GM23338 (cell line): Measurements from ENCODE around the gene CRP. TPM values are rescaled to one million over a fixed set of nuclear protein-coding genes. Genes with fewer than 3 reads are reported as not detected.

ENCODE experiments used
- ATAC-seq: fragments of 200-7000 bp; cut with Tn5 transposase; 3 replicates; pipeline ENCODE4 v1.9.1; 2020
- DNase-seq: peaks from one replicate; pipeline ENCODE4 v3.0.0-alpha.2; 2015; ENCODE audit warnings: low spot score
- H2AFZ ChIP-seq: fragments of 200-600 bp; sonication (generic); 2 replicates; pipeline ENCODE4 v1.8.0; 2016; ENCODE audit warnings: antibody characterized with exemption, mild to moderate bottlenecking, moderate library complexity
- H3F3A ChIP-seq: fragments of 200-600 bp; sonication (generic); replicated peaks from 2 replicates; pipeline ENCODE4 v1.8.0; 2017; ENCODE audit warnings: antibody characterized with exemption, mixed run types, low read depth
- H3K27ac ChIP-seq: fragments of 200-600 bp; sonication (generic); 2 replicates; pipeline ENCODE4 v1.6.1; 2016; ENCODE audit warnings: low read depth
- H3K27me3 ChIP-seq: fragments of 200-600 bp; sonication (generic); 2 replicates; pipeline ENCODE4 v1.8.0; 2016; ENCODE audit warnings: mild to moderate bottlenecking, mixed run types, moderate library complexity; ENCODE audit not compliant: insufficient read depth
- H3K36me3 ChIP-seq: fragments of 200-600 bp; sonication (generic); 2 replicates; pipeline ENCODE4 v1.8.0; 2016; ENCODE audit warnings: mild to moderate bottlenecking; ENCODE audit not compliant: insufficient read depth
- H3K4me1 ChIP-seq: fragments of 200-600 bp; sonication (generic); 2 replicates; pipeline ENCODE4 v1.8.0; 2016; ENCODE audit warnings: mild to moderate bottlenecking, moderate library complexity; ENCODE audit not compliant: insufficient read depth
- H3K4me2 ChIP-seq: fragments of 200-600 bp; sonication (generic); 2 replicates; pipeline ENCODE4 v1.7.1; 2017; ENCODE audit warnings: mixed run types
- H3K4me3 ChIP-seq: fragments of 200-600 bp; sonication (generic); 2 replicates; pipeline ENCODE4 v1.6.1; 2016; ENCODE audit warnings: mixed run types
- H3K79me2 ChIP-seq: fragments of 200-600 bp; sonication (generic); replicated peaks from 2 replicates; pipeline ENCODE4 v1.8.0; 2017; ENCODE audit warnings: mild to moderate bottlenecking; ENCODE audit not compliant: insufficient read depth
- H3K9me2 ChIP-seq: fragments of 200-600 bp; sonication (generic); 2 replicates; pipeline ENCODE4 v1.8.0; 2017; ENCODE audit not compliant: insufficient read depth
- H4K20me1 ChIP-seq: fragments of 200-600 bp; sonication (generic); replicated peaks from 2 replicates; pipeline ENCODE4 v1.8.0; 2017; ENCODE audit warnings: mild to moderate bottlenecking; ENCODE audit not compliant: insufficient read depth
- H3K27ac Mint-ChIP-seq: 2 replicates; pipeline ENCODE4 v1.8.0; 2020; ENCODE audit warnings: inconsistent platforms, mild to moderate bottlenecking, moderate library complexity, mixed read lengths
- H3K27me3 Mint-ChIP-seq: 3 replicates; pipeline ENCODE4 v1.8.0; 2022; ENCODE audit warnings: low read depth, mild to moderate bottlenecking, moderate library complexity, mixed read lengths, inconsistent platforms; ENCODE audit not compliant: insufficient read depth, poor library complexity
- H3K36me3 Mint-ChIP-seq: 3 replicates; pipeline ENCODE4 v1.8.0; 2021; ENCODE audit warnings: low read depth, mild to moderate bottlenecking, inconsistent platforms, moderate library complexity, mixed read lengths
- H3K4me1 Mint-ChIP-seq: 3 replicates; pipeline ENCODE4 v1.8.0; 2020; ENCODE audit warnings: mild to moderate bottlenecking, inconsistent platforms, mixed read lengths
- H3K4me3 Mint-ChIP-seq: 3 replicates; pipeline ENCODE4 v1.8.0; 2021; ENCODE audit warnings: moderate library complexity, mild to moderate bottlenecking, inconsistent platforms, mixed read lengths
- H3K9me3 Mint-ChIP-seq: 3 replicates; pipeline ENCODE4 v1.8.0; 2020; ENCODE audit warnings: moderate library complexity, mild to moderate bottlenecking, inconsistent platforms, mixed read lengths
- EZH2 ChIP-seq: fragments of 200-600 bp; sonication (generic); IDR thresholded peaks from one replicate; pipeline ENCODE4 v1.8.0; 2017; ENCODE audit warnings: antibody characterized with exemption, mild to moderate bottlenecking, low read depth; ENCODE audit not compliant: unreplicated experiment
- EZH2phosphoT487 ChIP-seq: fragments of 200-600 bp; sonication (generic); IDR thresholded peaks from one replicate; pipeline ENCODE4 v1.8.1; 2018; ENCODE audit warnings: antibody characterized with exemption; ENCODE audit not compliant: unreplicated experiment
- JUNB ChIP-seq: IDR thresholded peaks from one replicate; pipeline ENCODE4 v1.6.1; 2016; ENCODE audit warnings: antibody characterized with exemption; ENCODE audit not compliant: unreplicated experiment
- NANOG ChIP-seq: IDR thresholded peaks from 2 replicates; pipeline ENCODE4 v1.6.1; 2016; ENCODE audit warnings: antibody characterized with exemption, borderline replicate concordance
- POLR2AphosphoS5 ChIP-seq: IDR thresholded peaks from 2 replicates; pipeline ENCODE4 v1.6.1; 2016; ENCODE audit warnings: antibody characterized with exemption, low read depth
- STAT1 ChIP-seq: IDR thresholded peaks from one replicate; pipeline ENCODE4 v1.6.1; 2016; ENCODE audit warnings: antibody characterized with exemption; ENCODE audit not compliant: unreplicated experiment
- ZNF114 ChIP-seq: fragments of 250-450 bp; sonication (Bioruptor Pico); IDR thresholded peaks from 2 replicates; pipeline ENCODE4 v1.5.0; 2020; ENCODE audit warnings: mild to moderate bottlenecking, moderate library complexity
- ZNF331 ChIP-seq: fragments of 250-450 bp; sonication (Bioruptor Pico); IDR thresholded peaks from 2 replicates; pipeline ENCODE4 v1.5.0; 2020; ENCODE audit warnings: low read depth, mild to moderate bottlenecking, moderate library complexity
- polyA plus RNA-seq: library from polyadenylated mRNA; unstranded; fragments of >200 nt; fragmentation: Nextera tagmentation; extraction: Ambion mirVana; gene quantifications from 2 replicates; pipeline ENCODE4 v1.2.1, GENCODE V29; 2016
- total RNA-seq: library from RNA; depleted of rRNA; stranded (reverse); fragments of >200 nt; shearing (Covaris generic); gene quantifications from 2 replicates; pipeline ENCODE4 v1.2.3, GENCODE V29; 2014
- TF ChIP-seq, protein P1 (sequence below): IDR thresholded peaks from one replicate; pipeline ENCODE4 v1.6.1; 2018; ENCODE audit warnings: antibody characterized with exemption; ENCODE audit not compliant: unreplicated experiment
- TF ChIP-seq, protein P2 (sequence below), 2 experiments: fragments of 200-600 bp in 1 of 2; sonication (generic) in 1 of 2; conservative IDR thresholded peaks; 2 replicates each; pipeline versions ENCODE4 v1.5.1 to v1.6.1; 2016 to 2017; ENCODE audit warnings: antibody characterized with exemption in 2 of 2, low read depth in 2 of 2, mild to moderate bottlenecking in 2 of 2, moderate library complexity in 1 of 2

Gene CRP
- total and polyA plus RNA-seq, 2 experiments from 2014 or later, result not detected

DNA sequence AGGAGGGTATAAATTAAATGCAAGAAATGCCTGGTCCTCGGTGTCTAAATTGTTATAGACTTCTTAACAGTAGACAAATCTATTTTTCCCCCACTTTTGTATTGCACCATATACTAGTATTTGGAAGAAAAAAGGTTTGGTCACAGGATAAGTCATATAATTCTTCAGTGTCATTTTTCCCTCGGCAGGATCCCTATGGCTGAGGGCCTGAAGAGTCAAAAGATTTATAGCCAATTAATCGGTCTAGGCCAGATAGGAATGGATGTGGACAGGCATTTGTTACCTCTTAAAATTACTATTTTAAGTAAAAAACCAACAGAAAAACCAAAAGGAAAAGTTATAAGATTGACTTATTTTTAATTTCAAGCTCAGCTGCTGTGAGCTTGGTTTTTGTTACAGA lies 45.6 kb downstream of the CRP start (continued):
- TF ChIP-seq EZH2phosphoT487 (no peak), EZH2 (no peak), NANOG (no peak), ZNF331 (no peak), JUNB (no peak), STAT1 (no peak)
- TF ChIP-seq, protein P1, sequence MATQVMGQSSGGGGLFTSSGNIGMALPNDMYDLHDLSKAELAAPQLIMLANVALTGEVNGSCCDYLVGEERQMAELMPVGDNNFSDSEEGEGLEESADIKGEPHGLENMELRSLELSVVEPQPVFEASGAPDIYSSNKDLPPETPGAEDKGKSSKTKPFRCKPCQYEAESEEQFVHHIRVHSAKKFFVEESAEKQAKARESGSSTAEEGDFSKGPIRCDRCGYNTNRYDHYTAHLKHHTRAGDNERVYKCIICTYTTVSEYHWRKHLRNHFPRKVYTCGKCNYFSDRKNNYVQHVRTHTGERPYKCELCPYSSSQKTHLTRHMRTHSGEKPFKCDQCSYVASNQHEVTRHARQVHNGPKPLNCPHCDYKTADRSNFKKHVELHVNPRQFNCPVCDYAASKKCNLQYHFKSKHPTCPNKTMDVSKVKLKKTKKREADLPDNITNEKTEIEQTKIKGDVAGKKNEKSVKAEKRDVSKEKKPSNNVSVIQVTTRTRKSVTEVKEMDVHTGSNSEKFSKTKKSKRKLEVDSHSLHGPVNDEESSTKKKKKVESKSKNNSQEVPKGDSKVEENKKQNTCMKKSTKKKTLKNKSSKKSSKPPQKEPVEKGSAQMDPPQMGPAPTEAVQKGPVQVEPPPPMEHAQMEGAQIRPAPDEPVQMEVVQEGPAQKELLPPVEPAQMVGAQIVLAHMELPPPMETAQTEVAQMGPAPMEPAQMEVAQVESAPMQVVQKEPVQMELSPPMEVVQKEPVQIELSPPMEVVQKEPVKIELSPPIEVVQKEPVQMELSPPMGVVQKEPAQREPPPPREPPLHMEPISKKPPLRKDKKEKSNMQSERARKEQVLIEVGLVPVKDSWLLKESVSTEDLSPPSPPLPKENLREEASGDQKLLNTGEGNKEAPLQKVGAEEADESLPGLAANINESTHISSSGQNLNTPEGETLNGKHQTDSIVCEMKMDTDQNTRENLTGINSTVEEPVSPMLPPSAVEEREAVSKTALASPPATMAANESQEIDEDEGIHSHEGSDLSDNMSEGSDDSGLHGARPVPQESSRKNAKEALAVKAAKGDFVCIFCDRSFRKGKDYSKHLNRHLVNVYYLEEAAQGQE, result no peak

DNA sequence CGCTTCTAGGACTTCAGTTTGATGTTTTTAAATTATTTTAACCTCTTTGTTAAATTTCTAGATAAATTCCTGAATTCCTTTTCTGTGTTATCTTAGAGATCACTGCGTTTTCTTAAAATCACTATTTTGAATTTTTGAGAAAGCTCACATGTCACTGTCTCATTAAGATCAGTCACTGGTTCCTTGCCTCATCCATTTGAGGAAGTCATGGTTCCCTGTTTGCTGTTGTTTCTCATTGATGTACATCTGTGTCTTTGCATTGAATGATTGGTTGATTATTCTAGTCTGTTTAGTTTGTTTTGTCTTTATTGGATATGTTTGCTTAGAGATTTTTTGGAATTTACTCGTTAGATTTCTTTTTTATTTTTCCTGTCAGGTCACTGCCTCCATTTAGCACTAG lies 50.1 kb downstream of the CRP start:
- Mint-ChIP-seq H3K27ac (no peak overlapping the region), H3K27me3 (no peaks in the 10 kb centered on the region), H3K9me3 (no peaks in the 10 kb centered on the region), H3K4me3 (no peak overlapping the region), H3K4me1 (no peaks in the 10 kb centered on the region; the same call in 2 of the 3 replicates), H3K36me3 (no peaks in the 10 kb centered on the region)
- Histone ChIP-seq H2AFZ (no peak overlapping the region), H3K27me3 (no peaks in the 10 kb centered on the region), H3F3A (no peaks in the 10 kb centered on the region), H3K9me2 (0 out of 2 replicates have a peak, but pooled peaks cover 4% of the 10 kb centered on the region), H3K27ac (no peak overlapping the region), H3K36me3 (no peaks in the 10 kb centered on the region), H3K79me2 (no peaks in the 10 kb centered on the region), H3K4me3 (no peak overlapping the region), H4K20me1 (no peaks in the 10 kb centered on the region), H3K4me1 (no peaks in the 10 kb centered on the region), H3K4me2 (no peak overlapping the region)
- ATAC-seq (no peak), DNase-seq (no peak)
- TF ChIP-seq POLR2AphosphoS5 (no peak), EZH2phosphoT487 (no peak), STAT1 (no peak), ZNF114 (CRISPR knock-in tag) (no peak), ZNF331 (no peak), JUNB (no peak), EZH2 (no peak), NANOG (no peak)
- TF ChIP-seq, protein P1, result no peak
- TF ChIP-seq, protein P2, sequence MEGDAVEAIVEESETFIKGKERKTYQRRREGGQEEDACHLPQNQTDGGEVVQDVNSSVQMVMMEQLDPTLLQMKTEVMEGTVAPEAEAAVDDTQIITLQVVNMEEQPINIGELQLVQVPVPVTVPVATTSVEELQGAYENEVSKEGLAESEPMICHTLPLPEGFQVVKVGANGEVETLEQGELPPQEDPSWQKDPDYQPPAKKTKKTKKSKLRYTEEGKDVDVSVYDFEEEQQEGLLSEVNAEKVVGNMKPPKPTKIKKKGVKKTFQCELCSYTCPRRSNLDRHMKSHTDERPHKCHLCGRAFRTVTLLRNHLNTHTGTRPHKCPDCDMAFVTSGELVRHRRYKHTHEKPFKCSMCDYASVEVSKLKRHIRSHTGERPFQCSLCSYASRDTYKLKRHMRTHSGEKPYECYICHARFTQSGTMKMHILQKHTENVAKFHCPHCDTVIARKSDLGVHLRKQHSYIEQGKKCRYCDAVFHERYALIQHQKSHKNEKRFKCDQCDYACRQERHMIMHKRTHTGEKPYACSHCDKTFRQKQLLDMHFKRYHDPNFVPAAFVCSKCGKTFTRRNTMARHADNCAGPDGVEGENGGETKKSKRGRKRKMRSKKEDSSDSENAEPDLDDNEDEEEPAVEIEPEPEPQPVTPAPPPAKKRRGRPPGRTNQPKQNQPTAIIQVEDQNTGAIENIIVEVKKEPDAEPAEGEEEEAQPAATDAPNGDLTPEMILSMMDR (conservative IDR thresholded peaks at IDR 0.05; ENCODE audit: low read depth in 2 of 2), result no peak
